Panc1 (cell line): ENCODE data around the gene SLC2A2. TPM values are rescaled to one million over a fixed set of nuclear protein-coding genes. Genes with fewer than 3 reads are reported as not detected.

Experiments used
- ATAC-seq: fragments of 200-7000 bp; cut with Tn5 transposase; 2 replicates; pipeline ENCODE4 v1.9.1; 2020; ENCODE audit warnings: mild to moderate bottlenecking, moderate library complexity
- BruUV-seq: library from RNA; stranded (reverse); fragments of 400-500 nt; replicated peaks from 2 replicates; lab custom pipeline; 2021; lab: Mats Ljungman, UMichigan
- CTCF ChIA-PET: fragments of 300-600 bp; sonication (Branson Sonifier 250); formaldehyde crosslinking; loops from one replicate; lab custom pipeline; 2022; ENCODE audit warnings: antibody characterized with exemption; lab: Charles Lee
- POLR2A ChIA-PET: fragments of 300-600 bp; sonication (Branson Sonifier 250); formaldehyde crosslinking; loops from one replicate; lab custom pipeline; 2022; ENCODE audit warnings: antibody characterized with exemption; lab: Charles Lee
- DNase-seq: peaks from one replicate; pipeline ENCODE4 v3.0.0-alpha.2; 2010; ENCODE audit warnings: low read depth, low spot score
- H3K27ac ChIP-seq: 2 replicates; pipeline ENCODE4 v1.5.1; 2011; ENCODE audit warnings: mild to moderate bottlenecking, low read length, inconsistent platforms
- H3K27me3 ChIP-seq: fragments of 200-500 bp; sonication (Bioruptor generic); 2 replicates; pipeline ENCODE4 v1.6.0; 2014; ENCODE audit warnings: low read length, inconsistent platforms; ENCODE audit not compliant: control insufficient read depth, insufficient read depth
- H3K36me3 ChIP-seq: fragments of 200-500 bp; sonication (Bioruptor generic); 2 replicates; pipeline ENCODE4 v1.5.1; 2014; ENCODE audit warnings: inconsistent platforms, mild to moderate bottlenecking, low read length, moderate library complexity; ENCODE audit not compliant: control insufficient read depth, insufficient read depth
- H3K4me1 ChIP-seq: 2 replicates; pipeline ENCODE4 v1.5.1; 2011; ENCODE audit warnings: inconsistent platforms, mild to moderate bottlenecking, low read length, moderate library complexity; ENCODE audit not compliant: control insufficient read depth, insufficient read depth
- H3K4me3 ChIP-seq, 2 experiments: 2 replicates each; pipeline ENCODE4 v1.5.1; 2011 to 2012; ENCODE audit warnings: low read depth in 2 of 2, low read length in 2 of 2, mild to moderate bottlenecking in 2 of 2, inconsistent platforms in 1 of 2, moderate library complexity in 1 of 2
- H3K9me3 ChIP-seq: fragments of 200-500 bp; sonication (Bioruptor generic); 2 replicates; pipeline ENCODE4 v1.5.1; 2014; ENCODE audit warnings: low read depth, mild to moderate bottlenecking, inconsistent platforms, low read length, moderate library complexity; ENCODE audit not compliant: control insufficient read depth, insufficient read depth
- CTCF ChIP-seq: fragments of 450-650 bp; IDR thresholded peaks from 2 replicates; pipeline ENCODE4 v1.5.1; 2017; ENCODE audit warnings: mild to moderate bottlenecking
- POLR2AphosphoS5 ChIP-seq: IDR thresholded peaks from 2 replicates; pipeline ENCODE4 v1.6.1; 2012; ENCODE audit warnings: mild to moderate bottlenecking, low read depth, low read length, moderate library complexity
- REST ChIP-seq, 2 experiments: IDR thresholded peaks; 2 replicates each; pipeline ENCODE4 v1.6.1; 2011 to 2012; ENCODE audit warnings: low read depth in 2 of 2, control low read depth in 1 of 2, low read length in 1 of 2, mild to moderate bottlenecking in 1 of 2, moderate library complexity in 1 of 2; ENCODE audit not compliant: insufficient read depth in 1 of 2
- SIN3A ChIP-seq: IDR thresholded peaks from 2 replicates; pipeline ENCODE4 v1.6.1; 2012; ENCODE audit warnings: low read depth, mild to moderate bottlenecking, low read length, moderate library complexity, borderline replicate concordance; ENCODE audit not compliant: insufficient read depth
- TCF7L2 ChIP-seq: IDR thresholded peaks from 2 replicates; pipeline ENCODE4 v1.6.1; 2011; ENCODE audit warnings: mild to moderate bottlenecking, low read depth, low read length, inconsistent platforms
- in situ Hi-C: cut with HindIII; loops from 2 replicates; pipeline ENCODE4 v1.10.0; 2016; ENCODE audit warnings: low sequenced_read_pairs, low pct_unique_long_range_greater_than_20kb
- intact Hi-C: fragments of 100-400 bp; cut with micrococcal nuclease; formaldehyde crosslinking; loops from one replicate; pipeline ENCODE4 v1.10.0; 2022; ENCODE audit not compliant: unreplicated experiment
- total RNA-seq: library from RNA; stranded (reverse); gene quantifications from one replicate; pipeline ENCODE4 v1.2.1, GENCODE V29; 2021; ENCODE audit not compliant: unreplicated experiment

The SLC2A2 gene
- total RNA-seq, 1 experiment from 2014 or later, result 0.13 TPM

GRCh38 chr3:170982733-170983132 lies 43.8 kb downstream of the SLC2A2 start:
- no TSS peak for BruUV-seq
- ATAC-seq (no peak), DNase-seq (no peak)
- Histone ChIP-seq H3K36me3 (no peaks in the 10 kb centered on the region), H3K4me3 (no peak overlapping the region), H3K9me3 (no peaks in the 10 kb centered on the region), H3K27me3 (no peaks in the 10 kb centered on the region), H3K27ac (no peak overlapping the region), H3K4me1 (no peaks in the 10 kb centered on the region)
- ChIA-PET POLR2A (no interaction called here), CTCF (no interaction called here)
- in situ Hi-C loops (no loop called here), intact Hi-C loops (no loop called here)
- TF ChIP-seq TCF7L2 (no peak), CTCF (no peak), POLR2AphosphoS5 (no peak)

DNA sequence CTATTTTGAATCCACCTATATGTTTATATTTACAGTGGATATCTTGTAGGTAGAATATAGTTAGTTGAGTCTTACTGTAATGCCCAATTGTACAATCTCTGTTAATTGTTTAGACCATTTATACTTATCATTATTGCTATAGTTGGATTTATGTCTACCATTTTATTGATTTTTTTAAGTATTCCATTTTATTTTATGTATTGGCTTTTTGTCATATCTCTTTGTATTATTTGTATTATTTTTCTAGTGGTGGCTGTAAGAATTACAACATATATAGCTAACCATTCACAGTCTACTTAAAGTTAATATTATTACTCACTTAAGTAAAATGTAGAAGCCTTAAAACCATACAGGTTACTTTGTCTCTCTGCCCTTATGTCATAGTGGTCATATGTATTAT lies 46.1 kb downstream of the SLC2A2 start:
- ATAC-seq (no peak), DNase-seq (no peak)
- intact Hi-C loops (no loop called here), in situ Hi-C loops (no loop called here)
- no peaks in the 10 kb centered on the region for H3K36me3 ChIP-seq
- CTCF ChIA-PET, result no interaction called here
- H3K9me3 ChIP-seq, result no peaks in the 10 kb centered on the region
- no peaks in the 10 kb centered on the region for H3K4me1 ChIP-seq
- TF ChIP-seq SIN3A, result no peak
- TF ChIP-seq REST (IDR thresholded peaks at IDR 0.05; ENCODE audit: insufficient read depth in 1 of 2, low read depth in 2 of 2, low read length in 1 of 2), result no peak
- TF ChIP-seq CTCF, result no peak
- no peak for TF ChIP-seq TCF7L2
- no peak for TF ChIP-seq POLR2AphosphoS5
- H3K27me3 ChIP-seq, result no peaks in the 10 kb centered on the region
- POLR2A ChIA-PET, result no interaction called here
- H3K27ac ChIP-seq, result no peak overlapping the region
- H3K4me3 ChIP-seq, result no peak overlapping the region
- no TSS peak for BruUV-seq
